SK-N-SH (cell line): Measurements from ENCODE around the gene TSNAXIP1. TPM values are rescaled to one million over a fixed set of nuclear protein-coding genes. Genes with fewer than 3 reads are reported as not detected.

Experiments
- CTCF ChIA-PET: fragments of 300-600, 350-600 bp; formaldehyde crosslinking; extraction: SDS; loops from one replicate; lab custom pipeline; 2021; lab: Yijun Ruan, JAX
- POLR2A ChIA-PET: fragments of 350-600 bp; sonication (Branson Sonifier 250); formaldehyde crosslinking; extraction: SDS; loops from one replicate; lab custom pipeline; 2020; ENCODE audit warnings: antibody characterized with exemption, inconsistent platforms; lab: Yijun Ruan, JAX
- DNase-seq: peaks from one replicate; pipeline ENCODE4 v3.0.0; 2012
- H2AFZ ChIP-seq: fragments of 200-600 bp; sonication (generic); 2 replicates; pipeline ENCODE4 v1.8.1; 2016; ENCODE audit warnings: antibody characterized with exemption, mild to moderate bottlenecking, low read depth
- H3F3A ChIP-seq: fragments of 200-600 bp; sonication (generic); replicated peaks from 2 replicates; pipeline ENCODE3; 2016; ENCODE audit warnings: antibody characterized with exemption, mild to moderate bottlenecking; ENCODE audit not compliant: insufficient read depth
- H3K27ac ChIP-seq, 2 experiments: fragments of 200-500 bp in 1 of 2; fragments of 200-600 bp in 1 of 2; sonication (Bioruptor generic) in 1 of 2; sonication (generic), shearing (Covaris generic) in 1 of 2; 2 replicates each; pipeline versions ENCODE4 v1.5.1 to v1.6.1; 2014 to 2016; ENCODE audit warnings: low read depth in 2 of 2, inconsistent platforms in 1 of 2, low read length in 1 of 2, mild to moderate bottlenecking in 1 of 2, mixed read lengths in 1 of 2
- H3K27me3 ChIP-seq: fragments of 200-600 bp; sonication (generic), shearing (Covaris generic); 2 replicates; pipeline ENCODE4 v1.6.1; 2016; ENCODE audit warnings: mixed run types; ENCODE audit not compliant: insufficient read depth
- H3K36me3 ChIP-seq, 2 experiments: fragments of 200-500 bp in 1 of 2; fragments of 200-600 bp in 1 of 2; sonication (Bioruptor generic) in 1 of 2; sonication (generic) in 1 of 2; replicated peaks in 1 of 2; 2 replicates each; pipeline versions ENCODE3 to v1.5.1; 2014 to 2016; ENCODE audit warnings: low read length in 1 of 2, mild to moderate bottlenecking in 1 of 2; ENCODE audit not compliant: insufficient read depth in 2 of 2, control insufficient read depth in 1 of 2
- H3K4me1 ChIP-seq, 2 experiments: fragments of 200-500 bp in 1 of 2; fragments of 200-600 bp in 1 of 2; sonication (Bioruptor generic) in 1 of 2; sonication (generic), shearing (Covaris generic) in 1 of 2; 2 replicates each; pipeline versions ENCODE4 v1.5.1 to v1.6.1; 2014 to 2016; ENCODE audit warnings: low read depth in 1 of 2, low read length in 1 of 2, mixed run types in 1 of 2; ENCODE audit not compliant: insufficient read depth in 2 of 2, control insufficient read depth in 1 of 2
- H3K4me2 ChIP-seq: fragments of 200-600 bp; sonication (generic), shearing (Covaris generic); 2 replicates; pipeline ENCODE4 v1.6.1; 2017; ENCODE audit warnings: mixed run types
- H3K4me3 ChIP-seq, 2 experiments: fragments of 200-500 bp in 1 of 2; fragments of 200-600 bp in 1 of 2; sonication (Bioruptor generic) in 1 of 2; sonication (generic), shearing (Covaris generic) in 1 of 2; 2 replicates each; pipeline versions ENCODE4 v1.5.1 to v1.8.1; 2014 to 2016; ENCODE audit warnings: low read depth in 2 of 2, inconsistent platforms in 1 of 2, low read length in 1 of 2, mild to moderate bottlenecking in 1 of 2, mixed read lengths in 1 of 2, moderate library complexity in 1 of 2
- H3K79me2 ChIP-seq: fragments of 200-600 bp; sonication (generic); 2 replicates; pipeline ENCODE4 v1.8.1; 2017; ENCODE audit warnings: mild to moderate bottlenecking; ENCODE audit not compliant: insufficient read depth
- H3K9ac ChIP-seq: fragments of 200-600 bp; sonication (generic); 2 replicates; pipeline ENCODE4 v1.6.1; 2017; ENCODE audit warnings: mixed run types
- H3K9me2 ChIP-seq: fragments of 200-600 bp; sonication (generic); 2 replicates; pipeline ENCODE4 v1.6.1; 2017; ENCODE audit warnings: mixed run types
- H3K9me3 ChIP-seq: fragments of 200-600 bp; sonication (generic); 2 replicates; pipeline ENCODE4 v1.6.1; 2017; ENCODE audit warnings: mixed run types, mild to moderate bottlenecking, moderate library complexity
- H4K20me1 ChIP-seq: fragments of 200-600 bp; sonication (generic); 2 replicates; pipeline ENCODE4 v1.6.1; 2017; ENCODE audit warnings: mild to moderate bottlenecking, mixed run types; ENCODE audit not compliant: insufficient read depth
- GATA2 ChIP-seq: sonication (generic); formaldehyde crosslinking; IDR thresholded peaks from 2 replicates; pipeline ENCODE4 v1.5.0; 2020; ENCODE audit warnings: mild to moderate bottlenecking, missing genetic modification reagents
- IRF3 ChIP-seq: fragments of 150-350 bp; IDR thresholded peaks from 2 replicates; pipeline ENCODE4 v1.6.1; 2016; ENCODE audit warnings: mild to moderate bottlenecking, low read depth, low read length
- JUND ChIP-seq: IDR thresholded peaks from 2 replicates; pipeline ENCODE4 v1.4.0; 2012
- MAX ChIP-seq: IDR thresholded peaks from 2 replicates; pipeline ENCODE4 v1.4.0; 2012; ENCODE audit warnings: low read depth
- MEF2A ChIP-seq: IDR thresholded peaks from 2 replicates; pipeline ENCODE4 v1.4.0; 2012; ENCODE audit warnings: low read depth, borderline replicate concordance
- MXI1 ChIP-seq: IDR thresholded peaks from 2 replicates; pipeline ENCODE4 v1.6.1; 2012; ENCODE audit warnings: mild to moderate bottlenecking, low read depth, low read length, improper control_type of control experiment
- NFIC ChIP-seq: IDR thresholded peaks from 2 replicates; pipeline ENCODE4 v1.4.0; 2012; ENCODE audit warnings: borderline replicate concordance
- PBX3 ChIP-seq: IDR thresholded peaks from 2 replicates; pipeline ENCODE4; 2012
- POLR2AphosphoS5 ChIP-seq: IDR thresholded peaks from 2 replicates; pipeline ENCODE4 v1.6.1; 2012; ENCODE audit warnings: low read depth, low read length
- RAD21 ChIP-seq: IDR thresholded peaks from 2 replicates; pipeline ENCODE4 v1.6.1; 2012; ENCODE audit warnings: mild to moderate bottlenecking, low read length
- RCOR1 ChIP-seq: fragments of 150-350 bp; IDR thresholded peaks from 2 replicates; pipeline ENCODE4 v1.6.1; 2017; ENCODE audit warnings: antibody characterized with exemption, low read length
- RXRA ChIP-seq: IDR thresholded peaks from 2 replicates; pipeline ENCODE4 v1.4.0; 2012; ENCODE audit warnings: low read depth, mild to moderate bottlenecking, borderline replicate concordance
- SMC3 ChIP-seq: IDR thresholded peaks from 2 replicates; pipeline ENCODE4 v1.6.1; 2012; ENCODE audit warnings: low read depth, low read length, improper control_type of control experiment
- TEAD4 ChIP-seq: IDR thresholded peaks from 2 replicates; pipeline ENCODE4 v1.4.0; 2012; ENCODE audit warnings: mild to moderate bottlenecking, borderline replicate concordance; ENCODE audit not compliant: insufficient read depth
- USF2 ChIP-seq: fragments of 150-350 bp; IDR thresholded peaks from 2 replicates; pipeline ENCODE4 v1.6.1; 2017; ENCODE audit warnings: antibody characterized with exemption, low read length, low read depth, borderline replicate concordance
- YY1 ChIP-seq: IDR thresholded peaks from 2 replicates; pipeline ENCODE4 v1.4.0; 2012; ENCODE audit warnings: low read depth, mild to moderate bottlenecking
- WGBS: methylation state at CpG from one replicate; pipeline ENCODE4 v1.1.6; 2017; ENCODE audit warnings: low lambda C conversion rate; 5-methylcytosine and 5-hydroxymethylcytosine counted together
- polyA plus RNA-seq, 3 experiments: library from polyadenylated mRNA; depleted of rRNA; stranded (reverse); fragments of >200 nt; gene quantifications; 2 replicates each; pipeline ENCODE4 v1.2.3, GENCODE V29; 2012

TSNAXIP1 gene
- polyA plus RNA-seq, 1 of the 3 experiments (the other 2 are of a cell fraction) = 4.4 TPM

GRCh38 chr16:67846063-67846319 lies 39.3 kb downstream of the TSNAXIP1 start:
- Histone ChIP-seq H2AFZ (peak overlapping the region; percentile 80), H4K20me1 (peaks cover 29% of the 10 kb centered on the region), H3K9me3 (no peaks in the 10 kb centered on the region), H3K27ac (peak overlapping the region; percentile 88 to 98), H3K9ac (peak overlapping the region; percentile 100), H3F3A (peaks cover 28% of the 10 kb centered on the region), H3K4me1 (peaks cover 34 to 42% of the 10 kb centered on the region in 2 experiments), H3K36me3 (peaks cover 2 to 5% of the 10 kb centered on the region in 2 experiments), H3K4me2 (peak overlapping the region; percentile 91), H3K27me3 (no peaks in the 10 kb centered on the region), H3K4me3 (peak overlapping the region; percentile 71 to 85), H3K79me2 (peaks cover 77% of the 10 kb centered on the region), H3K9me2 (no peaks in the 10 kb centered on the region)
- ChIA-PET CTCF (interaction anchor here (1.0 to 6.3 kb wide), 9 partner anchors 12 to 178 kb away, joined by 3 to 66 read pairs (median 5); partner anchors contain the start of gene PSKH1), POLR2A (interaction anchor here (0.5 to 1.3 kb wide), 6 partner anchors 12 to 316 kb away, joined by 3 to 11 read pairs (median 3); partner anchors contain the start of genes C16orf86, ENKD1 and TSNAXIP1)
- TF ChIP-seq SMC3 (no peak), RCOR1 (no peak), PBX3 (no peak), GATA2 (CRISPR knock-in tag) (no peak), RXRA (no peak), JUND (no peak), NFIC (no peak), TEAD4 (no peak), MEF2A (no peak), YY1 (no peak), RAD21 (no peak), POLR2AphosphoS5 (no peak), MXI1 (no peak), IRF3 (no peak), MAX (no peak), USF2 (no peak)
- DNase-seq = no peak
- WGBS = 50% methylated on average over 2 of the region's 2 CpGs
